Measurements from ENCODE around the gene KCTD7.
"Not testable (repeated sequence)": the region's sequence is repeated elsewhere in the genome, so short reads cannot be mapped to it uniquely, and the experiment has no call there.

Gene KCTD7

DNA sequence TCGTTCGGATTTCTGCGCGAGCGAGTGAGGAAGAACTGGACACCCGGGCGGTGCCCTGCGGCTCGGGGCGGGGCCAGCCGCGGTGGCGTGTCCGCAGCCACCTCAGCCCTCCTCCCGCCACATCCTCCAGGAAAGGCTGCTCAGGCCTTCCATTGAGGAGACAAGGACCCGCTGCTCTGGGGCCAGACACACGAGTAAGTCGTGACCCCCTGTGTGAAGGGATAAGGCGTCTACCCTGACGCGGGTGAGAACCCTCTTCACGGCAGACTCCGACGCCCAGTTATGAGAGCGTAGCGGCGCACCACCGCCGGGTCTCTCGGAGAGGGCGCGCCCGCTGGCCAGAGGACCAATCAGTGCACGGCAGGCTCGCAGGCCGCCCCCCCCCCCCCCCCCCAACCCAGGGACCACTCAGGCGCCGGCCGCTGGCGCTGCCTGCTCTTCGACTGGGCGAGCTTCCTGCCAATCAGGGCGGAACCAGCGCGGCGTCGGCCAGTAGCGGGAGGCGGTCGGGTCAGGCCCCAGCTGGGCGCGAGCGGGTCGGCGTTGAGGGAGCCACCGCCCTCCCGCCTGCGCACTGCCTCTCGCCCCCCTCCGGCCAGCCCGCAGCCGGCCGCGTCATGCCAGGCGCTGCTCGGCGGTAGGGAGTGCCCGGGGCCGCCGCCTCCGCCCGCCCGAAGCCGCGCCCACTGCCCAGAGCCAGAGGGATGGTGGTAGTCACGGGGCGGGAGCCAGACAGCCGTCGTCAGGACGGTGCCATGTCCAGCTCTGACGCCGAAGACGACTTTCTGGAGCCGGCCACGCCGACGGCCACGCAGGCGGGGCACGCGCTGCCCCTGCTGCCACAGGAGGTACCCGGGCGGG lies at the start of gene KCTD7:
TSS of gene KCTD7 (plus strand) at position 521 of the 861 bp plus-strand sequence. CDS start at position 705, 184 bp downstream.
- peak; percentile 98 for DNase-seq

DNA sequence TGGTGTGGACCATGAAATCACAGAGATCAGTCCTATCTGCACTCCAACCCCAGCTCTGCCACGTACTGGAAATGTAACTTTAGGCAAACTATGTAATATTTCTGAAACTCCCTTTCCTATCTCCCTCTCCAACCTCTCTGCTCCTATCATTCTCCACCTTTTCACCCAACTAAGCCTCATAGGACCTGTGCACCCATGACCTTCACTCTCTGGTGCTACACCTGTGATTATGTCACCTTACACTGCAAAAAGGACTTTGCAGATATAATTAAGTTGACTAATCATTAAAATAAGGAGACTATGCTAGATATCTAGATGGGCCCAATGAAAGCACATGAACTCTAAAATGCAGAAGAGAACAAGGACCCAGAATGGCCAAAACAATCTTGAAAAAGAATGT lies 48.3 kb upstream of the KCTD7 start:
- DNase-seq: not testable (repeated sequence)

- not testable (repeated sequence) for DNase-seq
Measured at GRCh38 chr7:66582816-66583489, 45.7 kb upstream of the KCTD7 start.

DNA sequence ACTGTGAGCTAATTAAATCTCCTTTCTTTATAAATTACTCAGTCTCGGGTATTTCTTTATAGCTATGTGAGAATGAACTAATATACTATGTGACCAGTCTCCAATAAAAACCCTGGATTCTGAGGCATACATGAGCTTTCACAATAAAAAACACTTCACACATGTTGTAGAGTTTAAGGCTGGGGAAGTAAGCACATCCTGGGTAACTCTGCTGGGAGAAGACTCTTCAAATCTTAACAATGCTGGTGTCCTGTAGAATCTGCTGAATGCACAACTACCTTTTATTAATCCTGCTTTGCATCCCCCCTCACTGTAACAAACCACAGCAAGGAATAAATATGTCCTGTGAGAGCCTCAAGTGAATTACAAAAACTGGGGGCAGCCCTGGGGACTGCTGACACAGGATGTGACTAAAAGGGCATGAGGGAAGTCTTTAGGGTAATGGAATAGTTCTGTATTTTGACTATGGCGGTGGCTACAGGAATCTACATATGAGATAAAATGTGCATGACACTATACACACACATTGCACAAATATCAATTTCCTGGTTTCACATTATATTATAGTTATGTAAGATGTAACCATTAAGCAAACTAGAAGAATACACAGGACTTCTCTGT lies 45.1 kb upstream of the KCTD7 start:
- no peak for DNase-seq

- DNase-seq: no peak
Measured at GRCh38 chr7:66586181-66586580, 42.5 kb upstream of the KCTD7 start.

- DNase-seq: not testable (repeated sequence)
Measured at GRCh38 chr7:66588226-66588625, 40.5 kb upstream of the KCTD7 start.

GRCh38 chr7:66588856-66589570 lies 39.7 kb upstream of the KCTD7 start:
- DNase-seq: not testable (repeated sequence)

DNA sequence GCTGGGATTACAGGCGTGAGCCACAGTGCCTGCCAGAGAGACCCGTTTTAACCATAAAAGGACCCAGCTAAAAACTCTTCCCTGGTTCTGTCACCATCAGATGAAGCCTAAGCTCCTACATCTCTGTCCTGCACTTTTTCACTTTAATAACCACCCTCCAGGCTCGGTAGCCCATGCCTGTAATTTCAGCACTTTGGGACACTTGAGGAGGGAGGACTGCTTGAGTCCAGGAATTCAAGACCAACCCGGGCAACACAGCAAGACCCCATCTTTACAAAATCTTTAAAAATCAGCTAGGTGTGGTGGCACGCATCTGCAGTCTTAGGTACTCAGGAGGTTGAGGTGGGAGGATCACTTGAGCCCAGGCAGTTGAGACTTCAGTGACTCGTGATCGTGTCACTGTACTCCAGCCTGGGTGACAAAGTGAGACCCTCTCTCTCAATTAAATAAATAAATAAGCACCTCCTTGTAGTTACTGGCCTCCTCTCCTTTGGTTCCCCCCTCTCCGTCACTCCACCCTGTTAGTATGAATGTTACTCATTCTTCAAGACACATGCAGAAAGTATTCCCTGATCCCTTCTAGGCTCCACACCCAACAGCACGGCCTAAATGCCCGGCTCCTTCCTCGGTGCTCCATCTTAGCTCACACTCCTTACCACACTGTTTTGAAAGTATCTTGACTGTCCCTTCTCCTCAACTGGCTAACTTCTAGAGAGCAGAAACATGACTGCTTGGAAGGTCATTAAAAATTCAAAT lies 38.2 kb upstream of the KCTD7 start:
- DNase-seq: peak; percentile 12

- DNase-seq: peak; percentile 33
Measured at GRCh38 chr7:66591058-66591798, 37.5 kb upstream of the KCTD7 start.

DNA sequence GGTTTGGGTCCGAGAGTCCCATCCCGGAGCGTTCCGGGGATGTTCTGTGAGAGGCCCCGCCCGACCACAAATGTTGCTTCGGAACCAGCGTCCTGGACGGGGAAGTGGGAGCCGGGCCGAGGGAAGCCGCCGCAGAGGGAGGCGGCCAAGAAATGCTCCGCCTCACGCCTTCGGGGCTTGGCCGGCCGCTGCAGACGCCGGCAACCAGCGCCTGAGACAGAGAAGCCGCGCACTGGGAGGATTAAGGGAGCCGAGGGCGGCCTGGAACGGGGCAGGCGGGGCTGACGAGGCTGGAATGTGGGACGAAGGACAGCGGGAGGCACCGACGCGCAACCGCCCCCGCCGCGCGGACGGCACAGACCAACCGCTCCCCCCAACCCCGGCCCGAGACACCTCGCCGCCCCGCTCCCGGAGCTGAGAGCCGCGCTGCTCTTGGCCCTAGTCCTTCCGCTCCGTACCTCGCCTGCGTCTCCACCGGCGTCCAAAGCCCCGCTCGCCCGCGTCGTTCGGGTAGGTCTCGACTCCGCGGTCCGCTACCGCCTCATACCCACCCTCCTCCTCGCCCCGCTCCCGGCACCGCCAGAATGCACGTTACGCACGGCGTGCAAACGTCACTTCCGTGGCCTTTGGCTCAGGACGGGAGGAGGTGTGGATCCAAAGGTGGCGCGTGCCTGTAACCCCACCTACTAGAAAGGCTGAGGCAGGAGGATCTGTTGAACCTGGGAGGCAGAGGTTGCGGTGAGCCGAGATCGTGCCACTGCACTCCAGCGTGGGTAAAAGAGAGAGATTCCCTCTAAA lies 36.7 kb upstream of the KCTD7 start:
- DNase-seq: peak; percentile 97

DNA sequence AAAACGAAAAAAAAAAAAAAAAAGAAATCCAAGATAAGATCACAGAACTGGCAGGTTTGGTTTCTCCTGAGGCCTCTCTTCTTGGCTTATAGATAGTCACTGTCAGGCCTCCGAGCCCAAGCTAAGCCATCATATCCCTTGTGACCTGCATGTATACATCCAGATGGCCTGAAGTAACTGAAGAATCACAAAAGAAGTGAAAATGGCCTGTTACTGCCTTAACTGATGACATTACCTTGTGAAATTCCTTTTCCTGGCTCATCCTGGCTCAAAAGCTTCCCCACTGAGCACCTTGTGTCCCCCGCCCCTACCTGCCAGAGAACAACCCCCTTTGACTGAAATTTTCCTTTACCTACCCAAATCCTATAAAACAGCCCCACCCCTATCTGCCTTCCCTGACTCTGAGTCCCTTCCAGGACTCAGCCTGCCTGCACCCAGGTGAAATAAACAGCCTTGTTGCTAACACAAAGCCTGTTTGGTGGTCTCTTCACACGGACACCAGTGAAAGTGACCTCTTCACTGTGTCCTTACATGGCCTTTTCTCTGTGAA lies 36.0 kb upstream of the KCTD7 start:
- DNase-seq: peak; percentile 6

DNA sequence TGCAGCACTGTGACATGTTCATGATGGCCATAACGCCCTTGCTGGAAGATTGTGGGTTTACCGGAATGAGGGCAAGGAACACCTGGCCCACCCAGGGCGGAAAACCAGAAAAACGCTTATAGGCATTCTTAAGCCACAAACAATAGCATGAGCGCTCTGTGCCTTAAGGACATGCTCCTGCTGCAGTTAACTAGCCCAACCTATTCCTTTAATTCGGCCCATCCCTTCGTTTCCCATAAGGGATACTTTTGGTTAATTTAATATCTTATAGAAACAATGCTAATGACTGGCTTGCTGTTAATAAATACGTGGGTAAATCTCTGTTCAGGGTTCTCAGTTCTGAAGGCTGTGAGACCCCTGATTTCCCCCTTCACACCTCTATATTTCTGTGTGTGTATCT lies 34.6 kb upstream of the KCTD7 start:
- DNase-seq: not testable (repeated sequence)

- no peak for DNase-seq
Measured at GRCh38 chr7:66597461-66597860, 31.2 kb upstream of the KCTD7 start.

- no peak for DNase-seq
Measured at GRCh38 chr7:66602159-66602558, 26.5 kb upstream of the KCTD7 start.

GRCh38 chr7:66604198-66604597 lies 24.5 kb upstream of the KCTD7 start:
- no peak for DNase-seq

- not testable (repeated sequence) for DNase-seq
Measured at GRCh38 chr7:66606540-66607291, 22.0 kb upstream of the KCTD7 start.

GRCh38 chr7:66609176-66609575 lies 19.5 kb upstream of the KCTD7 start:
- DNase-seq: no peak

GRCh38 chr7:66614596-66614995 lies 14.1 kb upstream of the KCTD7 start:
- DNase-seq: not testable (repeated sequence)

DNA sequence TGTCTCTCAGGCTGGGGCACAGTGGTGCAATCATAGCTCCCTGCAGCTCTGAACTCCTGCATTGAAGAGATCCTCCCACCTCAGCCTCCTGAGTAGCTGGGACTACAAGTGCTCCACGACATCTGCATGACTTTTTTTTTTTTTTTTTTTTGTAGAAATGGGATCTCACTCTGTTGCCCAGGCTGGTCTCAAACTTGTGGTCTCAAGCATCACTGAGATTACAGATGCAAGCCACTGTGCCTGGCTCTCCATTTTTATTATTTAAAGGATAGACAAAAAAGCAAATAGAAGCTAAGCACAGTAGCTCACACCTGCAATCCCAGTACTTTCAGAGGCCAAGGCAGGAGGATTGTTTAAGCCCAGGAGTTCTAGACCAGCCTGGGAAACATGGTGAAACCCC lies 13.0 kb upstream of the KCTD7 start:
- no peak for DNase-seq

All from eye (tissue), 1 donor.